Tibial nerve (tissue), 4 donors: Measurements from ENCODE around the gene TPGS1. TPM values are rescaled to one million over a fixed set of nuclear protein-coding genes. Genes with fewer than 3 reads are reported as not detected.

ENCODE experiments used
- DNase-seq, 2 donors: peaks; one replicate each; pipeline ENCODE4 v3.0.0-alpha.2; 2019; ENCODE audit warnings: low spot score in 2 of 2
- H3K27ac ChIP-seq, 4 donors: fragments of 200-600 bp; sonication (generic) in 3 of 4; one replicate each; pipeline ENCODE4 v1.5.1; 2017 to 2019; ENCODE audit warnings: mild to moderate bottlenecking in 1 of 4
- H3K27me3 ChIP-seq, 2 donors: fragments of 200-600 bp; sonication (generic) in 1 of 2; one replicate each; pipeline versions ENCODE4 v1.5.1 to v1.6.0; 2017 to 2019
- H3K36me3 ChIP-seq, 3 donors: fragments of 200-600 bp; sonication (generic); one replicate each; pipeline ENCODE4 v1.5.1; 2018 to 2019
- H3K4me1 ChIP-seq, 4 donors: fragments of 200-600 bp; sonication (generic) in 3 of 4; one replicate each; pipeline ENCODE4 v1.5.1; 2017 to 2019
- H3K4me3 ChIP-seq, 4 donors: fragments of 200-600 bp; sonication (generic) in 3 of 4; one replicate each; pipeline ENCODE4 v1.5.1; 2017 to 2019; ENCODE audit warnings: mild to moderate bottlenecking in 1 of 4, moderate library complexity in 1 of 4
- H3K9me3 ChIP-seq, 4 donors: fragments of 200-600 bp; sonication (generic) in 3 of 4; one replicate each; pipeline ENCODE4 v1.5.1; 2017 to 2019
- CTCF ChIP-seq, 5 experiments: fragments of 200-600 bp in 3 of 5; fragments of 450-650 bp in 2 of 5; sonication (generic) in 3 of 5; IDR thresholded peaks; one replicate each; pipeline ENCODE4 v1.5.1; 2016 to 2019; ENCODE audit warnings: antibody characterized with exemption in 5 of 5, mild to moderate bottlenecking in 3 of 5, moderate library complexity in 2 of 5
- EP300 ChIP-seq, 2 donors: sonication (generic); formaldehyde crosslinking; IDR thresholded peaks; one replicate each; pipeline ENCODE4 v1.6.1; 2017; ENCODE audit warnings: antibody characterized with exemption in 2 of 2, mild to moderate bottlenecking in 1 of 2
- POLR2A ChIP-seq, 2 donors: fragments of 450-650 bp; IDR thresholded peaks; one replicate each; pipeline ENCODE4 v1.6.1; 2017; ENCODE audit warnings: antibody characterized with exemption in 2 of 2, mild to moderate bottlenecking in 2 of 2, moderate library complexity in 2 of 2
- WGBS, 2 donors: methylation state at CpG; one replicate each; pipeline ENCODE4 v1.1.5; 2018; 5-methylcytosine and 5-hydroxymethylcytosine counted together
- total RNA-seq, 4 donors: library from RNA; depleted of rRNA; stranded (reverse); fragments of >200 nt; gene quantifications; one replicate each; pipeline ENCODE4 v1.1.0, GENCODE V29; 2016

TPGS1 gene
- total RNA-seq, 4 donors from 2014 or later, result 108 to 131 (median 115) TPM

GRCh38 chr19:495081-495401 is 12.3 kb upstream of the TPGS1 start:
- Histone ChIP-seq H3K9me3 (no peaks in the 10 kb centered on the region), H3K27ac (no peak overlapping the region), H3K4me1 (peaks cover 0 to 29% (median 2%) of the 10 kb centered on the region in 4 donors), H3K27me3 (peaks cover 0 to 54% of the 10 kb centered on the region in 2 donors), H3K36me3 (no peaks in the 10 kb centered on the region), H3K4me3 (no peak overlapping the region)
- TF ChIP-seq POLR2A (IDR thresholded peaks at IDR 0.05), result no peak
- TF ChIP-seq EP300 (IDR thresholded peaks at IDR 0.05), result no peak
- no peak for TF ChIP-seq CTCF (IDR thresholded peaks at IDR 0.05)
- WGBS, 2 donors, result 49 to 66% methylated on average over 9 to 10 of the region's 10 CpGs
- DNase-seq, result no peak

GRCh38 chr19:495402-496111 is 11.7 kb upstream of the TPGS1 start:
- Histone ChIP-seq H3K4me1 (peaks cover 0 to 26% (median 2%) of the 10 kb centered on the region in 4 donors), H3K27me3 (peaks cover 0 to 54% of the 10 kb centered on the region in 2 donors), H3K27ac (no peak overlapping the region), H3K36me3 (no peaks in the 10 kb centered on the region), H3K9me3 (no peaks in the 10 kb centered on the region), H3K4me3 (no peak overlapping the region)
- no peak for DNase-seq
- WGBS, 2 donors, result 21 to 38% methylated on average over 13 to 21 of the region's 32 CpGs
- TF ChIP-seq CTCF (IDR thresholded peaks at IDR 0.05) (peak in 4 of 5 experiments; percentile 34 to 67 (median 62)), POLR2A (IDR thresholded peaks at IDR 0.05) (no peak)

- H3K36me3 ChIP-seq, result no peaks in the 10 kb centered on the region
- H3K27ac ChIP-seq, result no peak within 1 kb of the TSS
- H3K9me3 ChIP-seq, result no peaks in the 10 kb centered on the region
- WGBS, 2 donors, result 7 to 8% methylated on average over 17 to 24 of the region's 33 CpGs
- peaks cover 0 to 54% of the 10 kb centered on the region in 2 donors for H3K27me3 ChIP-seq
- no peak for DNase-seq
- TF ChIP-seq CTCF (IDR thresholded peaks at IDR 0.05) (no peak), POLR2A (IDR thresholded peaks at IDR 0.05) (no peak), EP300 (IDR thresholded peaks at IDR 0.05) (no peak)
- peaks cover 0 to 26% (median 2%) of the 10 kb centered on the region in 4 donors for H3K4me1 ChIP-seq
- no peak within 1 kb of the TSS for H3K4me3 ChIP-seq
Observed at GRCh38 chr19:496112-496665, 11.1 kb upstream of the TPGS1 start, which contains the start of gene MADCAM1. Gene MADCAM1, plus strand, starts transcription at chr19:496486. Its CDS starts 14 bp downstream, at chr19:496500.

GRCh38 chr19:496986-497385 is 10.3 kb upstream of the TPGS1 start:
- Histone ChIP-seq H3K36me3 (no peaks in the 10 kb centered on the region), H3K9me3 (no peaks in the 10 kb centered on the region), H3K27ac (no peak overlapping the region), H3K4me3 (no peak overlapping the region), H3K27me3 (peaks cover 0 to 54% of the 10 kb centered on the region in 2 donors), H3K4me1 (peaks cover 0 to 26% (median 2%) of the 10 kb centered on the region in 4 donors)
- 6% methylated on average over 10 to 13 of the region's 18 CpGs for WGBS, 2 donors
- DNase-seq, result no peak
- TF ChIP-seq POLR2A (IDR thresholded peaks at IDR 0.05) (no peak), CTCF (IDR thresholded peaks at IDR 0.05) (no peak), EP300 (IDR thresholded peaks at IDR 0.05) (no peak)

GRCh38 chr19:497491-497868 is 9.8 kb upstream of the TPGS1 start:
- no peaks in the 10 kb centered on the region for H3K9me3 ChIP-seq
- peaks cover 0 to 54% of the 10 kb centered on the region in 2 donors for H3K27me3 ChIP-seq
- H3K4me3 ChIP-seq, result no peak overlapping the region
- no peak for DNase-seq
- no peak overlapping the region for H3K27ac ChIP-seq
- H3K4me1 ChIP-seq, result peaks cover 0 to 26% (median 2%) of the 10 kb centered on the region in 4 donors
- 1 to 3% methylated on average over 14 to 30 of the region's 36 CpGs for WGBS, 2 donors
- TF ChIP-seq CTCF (IDR thresholded peaks at IDR 0.05) (no peak), POLR2A (IDR thresholded peaks at IDR 0.05) (no peak), EP300 (IDR thresholded peaks at IDR 0.05) (no peak)
- H3K36me3 ChIP-seq, result no peaks in the 10 kb centered on the region
